OCI-LY7 (cell line): Measurements from ENCODE around the gene BMI1.

Source experiments
- CTCF ChIP-seq: fragments of 200-600 bp; sonication (generic); conservative IDR thresholded peaks from 2 replicates; pipeline ENCODE4 v1.5.1; 2014; ENCODE audit warnings: mild to moderate bottlenecking, antibody characterized with exemption, low read length, moderate library complexity, mixed read lengths
- EZH2phosphoT487 ChIP-seq: fragments of 200-600 bp; sonication (generic); IDR thresholded peaks from 2 replicates; pipeline ENCODE4 v1.6.1; 2018; ENCODE audit warnings: low read depth, borderline replicate concordance, mild to moderate bottlenecking, mixed run types, antibody characterized with exemption, low read length, moderate library complexity, mixed read lengths

DNA sequence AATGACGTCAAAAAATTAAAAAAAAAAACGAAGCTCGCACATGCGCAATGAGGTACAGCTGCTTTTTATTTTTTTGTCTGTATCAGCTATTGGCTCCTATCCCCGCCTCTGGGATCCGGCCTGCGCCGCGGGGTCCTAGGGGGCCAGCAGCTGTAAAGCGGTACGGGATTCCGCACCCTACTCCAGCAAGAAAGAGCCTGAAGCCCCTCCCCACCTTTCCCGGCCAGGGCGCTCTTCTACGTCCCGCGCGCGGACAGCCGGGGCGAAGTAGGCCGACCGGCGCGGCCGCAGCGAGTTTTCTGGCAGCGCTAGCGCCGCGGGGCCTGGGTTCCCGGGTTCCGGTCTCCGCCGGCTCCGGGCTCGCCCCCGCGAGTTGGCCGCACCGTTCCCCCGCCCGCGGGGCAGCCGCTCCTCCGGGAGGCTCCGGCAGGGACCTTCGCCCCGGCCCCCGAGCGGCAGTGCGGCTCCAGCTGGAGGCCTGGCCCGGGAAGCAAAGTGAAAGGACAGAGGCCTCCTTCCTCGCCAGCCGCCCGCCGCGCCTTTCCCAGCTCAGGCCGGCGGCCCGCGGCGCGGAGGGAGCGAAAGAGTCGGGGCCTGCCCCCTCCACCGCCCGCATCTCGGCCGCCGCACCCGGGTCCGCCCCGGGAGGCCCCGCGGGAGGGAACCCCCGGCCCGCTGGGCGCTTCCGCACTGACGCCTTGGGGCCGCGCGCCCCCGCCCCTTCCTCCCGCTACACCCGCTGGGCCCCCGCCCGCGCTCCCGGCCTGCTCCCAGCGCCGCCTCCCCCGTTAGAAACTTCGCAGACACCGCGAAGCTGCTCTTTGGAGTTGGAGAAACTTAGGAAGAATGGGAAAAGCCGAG lies 19.7 kb downstream of the BMI1 start:
- TF ChIP-seq CTCF (no peak), EZH2phosphoT487 (no peak)
